Panc1 (cell line): Measurements from ENCODE around the gene NAGLU. TPM values are rescaled to one million over a fixed set of nuclear protein-coding genes. Genes with fewer than 3 reads are reported as not detected.

Source experiments
- ATAC-seq: fragments of 200-7000 bp; cut with Tn5 transposase; 2 replicates; pipeline ENCODE4 v1.9.1; 2020; ENCODE audit warnings: mild to moderate bottlenecking, moderate library complexity
- BruUV-seq: library from RNA; stranded (reverse); fragments of 400-500 nt; replicated peaks from 2 replicates; lab custom pipeline; 2021; lab: Mats Ljungman, UMichigan
- CTCF ChIA-PET: fragments of 300-600 bp; sonication (Branson Sonifier 250); formaldehyde crosslinking; loops from one replicate; lab custom pipeline; 2022; ENCODE audit warnings: antibody characterized with exemption; lab: Charles Lee
- POLR2A ChIA-PET: fragments of 300-600 bp; sonication (Branson Sonifier 250); formaldehyde crosslinking; loops from one replicate; lab custom pipeline; 2022; ENCODE audit warnings: antibody characterized with exemption; lab: Charles Lee
- DNase-seq: peaks from one replicate; pipeline ENCODE4 v3.0.0-alpha.2; 2010; ENCODE audit warnings: low read depth, low spot score
- H3K27ac ChIP-seq: 2 replicates; pipeline ENCODE4 v1.5.1; 2011; ENCODE audit warnings: mild to moderate bottlenecking, low read length, inconsistent platforms
- H3K27me3 ChIP-seq: fragments of 200-500 bp; sonication (Bioruptor generic); 2 replicates; pipeline ENCODE4 v1.6.0; 2014; ENCODE audit warnings: low read length, inconsistent platforms; ENCODE audit not compliant: control insufficient read depth, insufficient read depth
- H3K36me3 ChIP-seq: fragments of 200-500 bp; sonication (Bioruptor generic); 2 replicates; pipeline ENCODE4 v1.5.1; 2014; ENCODE audit warnings: inconsistent platforms, mild to moderate bottlenecking, low read length, moderate library complexity; ENCODE audit not compliant: control insufficient read depth, insufficient read depth
- H3K4me1 ChIP-seq: 2 replicates; pipeline ENCODE4 v1.5.1; 2011; ENCODE audit warnings: inconsistent platforms, mild to moderate bottlenecking, low read length, moderate library complexity; ENCODE audit not compliant: control insufficient read depth, insufficient read depth
- H3K4me3 ChIP-seq, 2 experiments: 2 replicates each; pipeline ENCODE4 v1.5.1; 2011 to 2012; ENCODE audit warnings: low read depth in 2 of 2, low read length in 2 of 2, mild to moderate bottlenecking in 2 of 2, inconsistent platforms in 1 of 2, moderate library complexity in 1 of 2
- H3K9me3 ChIP-seq: fragments of 200-500 bp; sonication (Bioruptor generic); 2 replicates; pipeline ENCODE4 v1.5.1; 2014; ENCODE audit warnings: low read depth, mild to moderate bottlenecking, inconsistent platforms, low read length, moderate library complexity; ENCODE audit not compliant: control insufficient read depth, insufficient read depth
- POLR2AphosphoS5 ChIP-seq: IDR thresholded peaks from 2 replicates; pipeline ENCODE4 v1.6.1; 2012; ENCODE audit warnings: mild to moderate bottlenecking, low read depth, low read length, moderate library complexity
- REST ChIP-seq, 2 experiments: IDR thresholded peaks; 2 replicates each; pipeline ENCODE4 v1.6.1; 2011 to 2012; ENCODE audit warnings: low read depth in 2 of 2, control low read depth in 1 of 2, low read length in 1 of 2, mild to moderate bottlenecking in 1 of 2, moderate library complexity in 1 of 2; ENCODE audit not compliant: insufficient read depth in 1 of 2
- SIN3A ChIP-seq: IDR thresholded peaks from 2 replicates; pipeline ENCODE4 v1.6.1; 2012; ENCODE audit warnings: low read depth, mild to moderate bottlenecking, low read length, moderate library complexity, borderline replicate concordance; ENCODE audit not compliant: insufficient read depth
- TCF7L2 ChIP-seq: IDR thresholded peaks from 2 replicates; pipeline ENCODE4 v1.6.1; 2011; ENCODE audit warnings: mild to moderate bottlenecking, low read depth, low read length, inconsistent platforms
- in situ Hi-C: cut with HindIII; loops from 2 replicates; pipeline ENCODE4 v1.10.0; 2016; ENCODE audit warnings: low sequenced_read_pairs, low pct_unique_long_range_greater_than_20kb
- intact Hi-C: fragments of 100-400 bp; cut with micrococcal nuclease; formaldehyde crosslinking; loops from one replicate; pipeline ENCODE4 v1.10.0; 2022; ENCODE audit not compliant: unreplicated experiment
- total RNA-seq: library from RNA; stranded (reverse); gene quantifications from one replicate; pipeline ENCODE4 v1.2.1, GENCODE V29; 2021; ENCODE audit not compliant: unreplicated experiment
- TF ChIP-seq, protein P1 (sequence below): fragments of 450-650 bp; IDR thresholded peaks from 2 replicates; pipeline ENCODE4 v1.5.1; 2017; ENCODE audit warnings: mild to moderate bottlenecking

The NAGLU gene
- total RNA-seq, 1 experiment from 2014 or later = 33.5 TPM

DNA sequence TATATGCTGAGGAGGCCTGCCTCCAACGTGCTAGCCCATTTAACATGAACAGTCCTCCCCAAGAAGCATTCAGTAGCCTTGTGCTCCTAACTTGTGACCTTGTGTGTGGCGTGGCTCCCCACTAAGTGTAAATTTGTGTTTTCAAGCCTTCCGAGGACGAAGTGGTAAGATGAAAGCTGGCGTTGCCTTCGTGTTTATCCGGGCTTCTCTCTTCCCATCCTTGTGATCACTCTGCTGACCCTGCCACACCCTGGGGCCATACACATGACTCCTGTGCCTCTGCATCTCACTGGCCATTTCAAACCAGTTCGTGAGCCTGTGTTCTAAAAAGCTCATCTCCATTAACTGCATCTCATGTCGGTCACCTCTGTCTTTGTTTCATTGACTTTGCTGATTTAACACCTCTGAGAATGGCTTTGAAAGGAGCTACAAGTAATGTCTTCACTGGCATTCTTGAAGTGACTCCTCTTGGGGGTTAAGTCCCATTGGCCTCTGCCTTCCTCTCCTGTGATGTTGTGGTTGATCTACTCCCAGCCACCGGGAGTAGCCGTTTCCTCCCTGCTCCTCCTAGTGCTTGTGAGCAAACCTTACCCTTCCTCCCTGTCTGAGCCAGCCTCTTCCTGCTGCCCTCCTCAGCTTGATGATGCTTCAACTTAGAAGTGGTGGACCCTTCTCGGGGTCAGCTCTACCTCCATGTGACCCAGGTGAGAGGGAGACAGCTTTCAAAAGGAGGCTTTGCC, 27.4 kb upstream of the NAGLU start:
- Histone ChIP-seq H3K4me1 (no peaks in the 10 kb centered on the region), H3K4me3 (no peak overlapping the region), H3K36me3 (peaks cover 6% of the 10 kb centered on the region), H3K27ac (no peak overlapping the region), H3K9me3 (no peaks in the 10 kb centered on the region), H3K27me3 (no peaks in the 10 kb centered on the region)
- ATAC-seq = no peak
- TF ChIP-seq, protein P1, sequence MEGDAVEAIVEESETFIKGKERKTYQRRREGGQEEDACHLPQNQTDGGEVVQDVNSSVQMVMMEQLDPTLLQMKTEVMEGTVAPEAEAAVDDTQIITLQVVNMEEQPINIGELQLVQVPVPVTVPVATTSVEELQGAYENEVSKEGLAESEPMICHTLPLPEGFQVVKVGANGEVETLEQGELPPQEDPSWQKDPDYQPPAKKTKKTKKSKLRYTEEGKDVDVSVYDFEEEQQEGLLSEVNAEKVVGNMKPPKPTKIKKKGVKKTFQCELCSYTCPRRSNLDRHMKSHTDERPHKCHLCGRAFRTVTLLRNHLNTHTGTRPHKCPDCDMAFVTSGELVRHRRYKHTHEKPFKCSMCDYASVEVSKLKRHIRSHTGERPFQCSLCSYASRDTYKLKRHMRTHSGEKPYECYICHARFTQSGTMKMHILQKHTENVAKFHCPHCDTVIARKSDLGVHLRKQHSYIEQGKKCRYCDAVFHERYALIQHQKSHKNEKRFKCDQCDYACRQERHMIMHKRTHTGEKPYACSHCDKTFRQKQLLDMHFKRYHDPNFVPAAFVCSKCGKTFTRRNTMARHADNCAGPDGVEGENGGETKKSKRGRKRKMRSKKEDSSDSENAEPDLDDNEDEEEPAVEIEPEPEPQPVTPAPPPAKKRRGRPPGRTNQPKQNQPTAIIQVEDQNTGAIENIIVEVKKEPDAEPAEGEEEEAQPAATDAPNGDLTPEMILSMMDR = no peak
- TF ChIP-seq REST (IDR thresholded peaks at IDR 0.05; ENCODE audit: insufficient read depth in 1 of 2, low read depth in 2 of 2, low read length in 1 of 2) = no peak
- TF ChIP-seq SIN3A = no peak
- TF ChIP-seq POLR2AphosphoS5 = no peak
- no peak for TF ChIP-seq TCF7L2
- ChIA-PET CTCF (no interaction called here), POLR2A (interaction anchor here (0.6 kb wide), 1 partner anchor 86 kb away, joined by 3 read pairs; no protein-coding TSS in a partner anchor)
- DNase-seq = no peak
- in situ Hi-C loops (no loop called here), intact Hi-C loops (no loop called here)
- BruUV-seq = no TSS peak

GRCh38 chr17:42509409-42509808, 26.6 kb upstream of the NAGLU start:
- POLR2A ChIA-PET = no interaction called here

More at GRCh38 chr17:42509409-42509808, 26.6 kb upstream of the NAGLU start:
- no peak for ATAC-seq
- H3K9me3 ChIP-seq = no peaks in the 10 kb centered on the region
- H3K36me3 ChIP-seq = peaks cover 3% of the 10 kb centered on the region; the same call in 1 of the 2 replicates
- CTCF ChIA-PET = no interaction called here
- TF ChIP-seq TCF7L2 (no peak), REST (IDR thresholded peaks at IDR 0.05; ENCODE audit: insufficient read depth in 1 of 2, low read depth in 2 of 2, low read length in 1 of 2) (no peak), POLR2AphosphoS5 (no peak), SIN3A (no peak)
- TF ChIP-seq, protein P1 = no peak
- no peak overlapping the region for H3K27ac ChIP-seq
- in situ Hi-C loops = no loop called here
- no peak overlapping the region for H3K4me3 ChIP-seq
- no peaks in the 10 kb centered on the region for H3K4me1 ChIP-seq
- DNase-seq = no peak
- intact Hi-C loops = no loop called here
- H3K27me3 ChIP-seq = no peaks in the 10 kb centered on the region
- BruUV-seq = no TSS peak
